DMS 273 treated with DMSO at 0.1 percent for 48 hours (cell line): ENCODE measurements around the gene ZNF550.
A peak's percentile ranks its signal among the peaks of the same experiment; 100 is the strongest.
"Not testable (repeated sequence)": the region's sequence is repeated elsewhere in the genome, so short reads cannot be mapped to it uniquely, and the experiment has no call there.

ENCODE experiments used
- DNase-seq: peaks from one replicate; lab custom pipeline; 2025; lab: John Stamatoyannopoulos, UW

ZNF550 gene

DNA sequence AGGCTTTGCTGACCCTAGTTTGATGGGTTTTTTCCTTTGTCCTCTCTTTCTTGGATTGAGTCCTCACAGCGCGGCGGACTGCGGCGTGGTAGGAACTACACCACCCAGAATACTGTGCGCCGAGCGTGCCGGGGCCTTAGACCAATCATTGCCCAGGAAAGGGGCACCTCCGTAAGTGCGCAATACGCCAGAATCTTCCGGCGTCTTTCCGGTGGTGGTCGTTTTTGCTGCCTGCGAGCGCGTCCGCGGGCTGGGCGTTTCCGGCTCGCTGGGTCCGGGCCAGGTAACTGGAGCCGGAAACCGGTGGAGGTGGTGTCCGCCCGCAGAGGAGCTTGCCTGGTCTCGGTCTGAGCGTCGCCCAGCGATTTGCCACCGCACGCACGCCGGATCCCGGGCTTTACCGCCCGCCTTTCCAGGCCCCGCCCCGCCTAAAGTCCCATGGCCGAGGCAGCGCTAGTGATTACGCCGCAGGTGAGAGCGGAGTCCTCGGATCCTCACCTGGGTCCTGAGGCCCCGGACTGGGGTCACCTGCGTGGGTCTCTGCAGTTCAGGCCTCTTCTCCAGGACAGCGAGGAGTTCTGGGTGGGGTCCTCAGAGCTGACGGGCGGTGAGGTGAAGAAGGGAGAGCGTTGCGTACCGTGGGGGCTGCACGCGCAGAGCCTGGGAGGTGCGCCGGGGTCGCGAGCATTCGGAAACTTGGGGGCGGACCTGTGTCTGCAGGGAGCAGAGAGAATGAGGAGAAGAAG lies 32.4 kb downstream of the ZNF550 start, which contains the start of gene ZNF549:
ZNF549 (plus strand) TSS at position 221 of the 746 bp plus-strand sequence; CDS start at position 439, 218 bp downstream.
- DNase-seq: peak; percentile 92

GRCh38 chr19:57518021-57518420 lies 41.6 kb downstream of the ZNF550 start:
- DNase-seq: not testable (repeated sequence)

GRCh38 chr19:57515255-57515654 lies 44.4 kb downstream of the ZNF550 start:
- DNase-seq: no peak

DNA sequence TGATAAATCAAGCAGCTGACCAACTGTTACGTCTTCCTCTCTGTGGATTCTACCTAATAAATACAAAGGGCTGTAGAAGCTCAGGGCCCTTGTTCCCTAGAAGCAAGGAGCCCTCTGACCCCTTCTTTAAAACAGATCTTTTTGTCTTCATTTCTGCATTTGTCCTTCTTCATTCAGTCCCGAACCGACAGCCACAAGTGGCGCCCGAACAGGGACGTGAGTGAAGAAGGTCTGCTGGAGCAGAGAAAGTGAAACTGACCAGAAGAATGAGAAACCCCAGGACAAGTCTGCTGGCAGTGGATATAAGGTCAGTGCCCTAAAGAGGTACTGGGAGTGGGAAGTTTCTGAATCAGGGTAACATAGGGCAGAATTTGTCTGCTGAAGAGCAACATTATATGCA lies 46.8 kb downstream of the ZNF550 start:
- DNase-seq: no peak

DNA sequence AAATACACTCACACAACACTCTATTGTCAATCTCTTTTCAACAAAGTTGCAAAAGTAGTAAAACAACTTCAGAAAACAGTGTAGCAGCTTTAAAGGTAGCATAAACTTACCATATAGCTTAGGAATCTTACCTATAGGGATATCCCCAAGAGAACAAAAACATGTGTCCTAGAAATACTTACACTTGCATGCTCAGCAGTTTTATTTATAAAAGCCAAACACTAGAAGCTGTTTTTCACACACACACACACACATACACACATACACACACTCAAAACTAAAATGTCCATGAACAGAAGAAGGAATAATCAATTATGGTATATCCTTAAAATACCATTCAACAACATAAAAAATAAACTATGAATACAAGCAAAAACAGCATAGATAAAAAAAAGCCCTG lies 48.2 kb downstream of the ZNF550 start:
- DNase-seq: no peak

DNA sequence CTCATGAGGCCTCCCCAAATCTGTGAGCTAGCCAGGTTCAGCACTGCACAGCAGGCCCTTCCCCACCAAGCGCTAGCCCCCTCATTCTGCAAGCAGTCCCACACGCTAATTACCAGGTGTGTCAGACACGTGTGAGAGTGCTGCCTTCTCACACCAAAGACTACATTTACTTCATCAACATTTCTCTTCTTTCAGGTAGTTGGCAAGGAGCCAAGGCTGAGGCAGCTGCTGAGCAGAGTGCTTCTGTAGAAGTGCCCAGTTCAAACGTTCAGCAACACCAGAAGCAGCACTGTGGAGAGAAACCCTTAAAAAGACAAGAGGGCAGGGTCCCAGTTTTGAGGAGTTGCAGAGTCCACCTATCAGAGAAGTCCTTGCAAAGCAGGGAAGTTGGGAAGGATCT lies 53.5 kb downstream of the ZNF550 start:
- no peak for DNase-seq

DNA sequence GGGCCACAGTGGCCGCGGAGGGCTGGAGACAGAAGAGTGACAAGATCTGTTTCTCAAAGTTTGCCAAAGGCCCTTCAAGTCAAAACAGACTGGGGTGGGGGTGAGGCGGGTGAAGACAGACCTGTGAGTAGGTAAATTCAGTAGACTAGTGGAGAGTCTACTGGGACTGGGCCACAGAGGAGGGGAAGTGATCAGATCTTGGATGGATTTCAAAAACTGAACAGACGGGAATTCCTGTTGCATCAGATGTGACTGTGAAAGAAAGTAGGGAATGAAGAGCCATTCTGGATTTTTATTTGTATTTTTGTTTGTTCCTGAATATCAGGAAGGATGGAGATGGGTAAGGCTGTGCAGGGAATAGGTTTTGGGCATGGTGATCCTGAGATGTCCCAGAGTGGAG lies 59.3 kb downstream of the ZNF550 start:
- DNase-seq: not testable (repeated sequence)

DNA sequence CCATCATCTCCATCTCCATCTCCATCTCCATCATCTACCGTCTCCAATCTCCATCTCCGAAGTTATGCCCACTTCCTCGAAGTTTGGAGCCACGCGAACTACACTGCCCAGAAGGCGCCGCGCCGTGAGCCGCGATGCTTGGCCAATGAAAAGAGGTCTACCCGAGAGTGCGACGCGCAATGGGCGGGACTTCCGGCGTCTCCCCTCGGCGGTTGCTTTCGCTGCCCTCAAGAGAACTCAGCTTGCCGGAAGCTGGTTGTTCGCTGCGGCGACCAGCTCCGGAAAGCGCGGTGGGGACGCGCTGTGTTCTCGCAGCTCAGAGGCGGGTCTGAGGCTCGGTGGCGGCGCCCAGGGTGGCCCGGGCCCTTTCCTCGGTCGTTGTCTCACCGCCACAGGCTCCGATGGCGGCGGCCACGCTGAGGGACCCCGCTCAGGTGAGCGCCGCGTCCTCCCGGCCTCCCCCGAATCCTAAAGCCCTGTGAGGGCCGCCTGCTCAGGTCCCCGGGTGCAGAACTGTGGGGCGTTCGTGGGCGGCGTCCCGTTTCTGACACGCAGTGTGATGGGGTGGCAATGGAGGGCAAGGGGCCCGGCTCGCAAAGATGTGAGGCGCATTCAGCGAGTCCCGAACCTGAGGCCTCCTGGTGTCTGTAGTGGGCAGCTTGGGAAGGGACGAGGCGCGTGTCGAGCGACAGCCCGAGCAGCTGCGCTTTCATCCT lies 59.8 kb downstream of the ZNF550 start, which contains the start of gene ZNF773:
ZNF773 (plus strand) TSS at position 259 of the 716 bp plus-strand sequence; CDS start at position 402, 143 bp downstream.
- DNase-seq: peak; percentile 82

DNA sequence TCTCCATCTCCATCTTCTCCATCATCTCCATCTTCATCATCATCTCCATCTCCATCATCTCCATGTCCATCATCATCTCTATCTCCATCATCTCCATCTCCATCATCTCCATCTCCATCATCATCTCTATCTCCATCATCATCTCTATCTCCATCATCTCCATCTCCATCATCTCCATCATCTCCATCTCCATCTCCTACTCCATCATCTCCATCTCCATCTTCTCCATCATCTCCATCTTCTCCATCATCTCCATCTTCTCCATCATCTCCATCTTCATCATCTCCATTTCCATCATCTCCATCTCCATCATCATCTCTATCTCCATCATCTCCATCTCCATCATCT lies 60.4 kb downstream of the ZNF550 start:
- not testable (repeated sequence) for DNase-seq

GRCh38 chr19:57488299-57488644 lies 71.4 kb downstream of the ZNF550 start:
- not testable (repeated sequence) for DNase-seq

GRCh38 chr19:57487477-57488298 lies 72.0 kb downstream of the ZNF550 start, which contains the start of gene ZNF419:
ZNF419 (plus strand) TSS chr19:57487750; CDS start chr19:57487951, 201 bp downstream.
- peak; percentile 59 for DNase-seq
